IPS-11a (cell line): Measurements from ENCODE around the gene POR.

Source experiments
- H3K4me3 ChIP-seq: one replicate; pipeline ENCODE4 v1.5.1; 2013; ENCODE audit warnings: low read depth, low read length, control low read depth

Gene POR

GRCh38 chr7:75971309-75971960 is 56.5 kb downstream of the POR start:
- H3K4me3 ChIP-seq, result no peak overlapping the region

GRCh38 chr7:75971961-75972763 is 57.2 kb downstream of the POR start:
- no peak overlapping the region for H3K4me3 ChIP-seq

GRCh38 chr7:75977743-75978142 is 62.8 kb downstream of the POR start:
- no peak overlapping the region for H3K4me3 ChIP-seq

GRCh38 chr7:75979759-75980429 is 64.9 kb downstream of the POR start:
- H3K4me3 ChIP-seq, result no peak overlapping the region

GRCh38 chr7:75980430-75981202 is 65.7 kb downstream of the POR start:
- no peak overlapping the region for H3K4me3 ChIP-seq

- H3K4me3 ChIP-seq, result no peak overlapping the region
These were observed 66.2 kb downstream of the POR start for GRCh38 chr7:75981203-75981452.

- H3K4me3 ChIP-seq, result no peak overlapping the region
These were observed 66.7 kb downstream of the POR start for GRCh38 chr7:75981453-75982305.

- H3K4me3 ChIP-seq, result no peak overlapping the region
These were observed 67.5 kb downstream of the POR start for GRCh38 chr7:75982306-75983064.

GRCh38 chr7:75983471-75984129 is 68.6 kb downstream of the POR start:
- no peak overlapping the region for H3K4me3 ChIP-seq

GRCh38 chr7:75984130-75985008 is 69.4 kb downstream of the POR start:
- H3K4me3 ChIP-seq, result no peak overlapping the region

GRCh38 chr7:75985009-75985517 is 70.1 kb downstream of the POR start:
- H3K4me3 ChIP-seq, result no peak overlapping the region

GRCh38 chr7:75985518-75986146 is 70.7 kb downstream of the POR start:
- H3K4me3 ChIP-seq, result no peak overlapping the region

- H3K4me3 ChIP-seq, result no peak overlapping the region
These were observed 71.3 kb downstream of the POR start for GRCh38 chr7:75986147-75986781.

GRCh38 chr7:75987026-75987804 is 72.3 kb downstream of the POR start:
- H3K4me3 ChIP-seq, result no peak overlapping the region

- no peak overlapping the region for H3K4me3 ChIP-seq
These were observed 73.0 kb downstream of the POR start for GRCh38 chr7:75987805-75988567.
